Cardiac fibroblast (primary cell): Measurements from ENCODE around the gene EFNA4.

ENCODE experiments used
- DNase-seq, 2 donors: peaks; one replicate each; pipeline versions ENCODE4 v3.0.0 to v3.0.0-alpha.2; 2010; ENCODE audit warnings: low read depth in 2 of 2
- H3K4me3 ChIP-seq, 2 donors: replicated peaks in 1 of 2; 1 replicate in 1 of 2; 2 replicates in 1 of 2; pipeline ENCODE4 v1.5.1; 2011; ENCODE audit warnings: low read depth in 2 of 2, low read length in 2 of 2, mild to moderate bottlenecking in 2 of 2, moderate library complexity in 1 of 2
- CTCF ChIP-seq: IDR thresholded peaks from one replicate; pipeline ENCODE4 v1.5.1; 2011; ENCODE audit warnings: low read depth, mild to moderate bottlenecking, low read length, inconsistent platforms

Gene EFNA4

DNA sequence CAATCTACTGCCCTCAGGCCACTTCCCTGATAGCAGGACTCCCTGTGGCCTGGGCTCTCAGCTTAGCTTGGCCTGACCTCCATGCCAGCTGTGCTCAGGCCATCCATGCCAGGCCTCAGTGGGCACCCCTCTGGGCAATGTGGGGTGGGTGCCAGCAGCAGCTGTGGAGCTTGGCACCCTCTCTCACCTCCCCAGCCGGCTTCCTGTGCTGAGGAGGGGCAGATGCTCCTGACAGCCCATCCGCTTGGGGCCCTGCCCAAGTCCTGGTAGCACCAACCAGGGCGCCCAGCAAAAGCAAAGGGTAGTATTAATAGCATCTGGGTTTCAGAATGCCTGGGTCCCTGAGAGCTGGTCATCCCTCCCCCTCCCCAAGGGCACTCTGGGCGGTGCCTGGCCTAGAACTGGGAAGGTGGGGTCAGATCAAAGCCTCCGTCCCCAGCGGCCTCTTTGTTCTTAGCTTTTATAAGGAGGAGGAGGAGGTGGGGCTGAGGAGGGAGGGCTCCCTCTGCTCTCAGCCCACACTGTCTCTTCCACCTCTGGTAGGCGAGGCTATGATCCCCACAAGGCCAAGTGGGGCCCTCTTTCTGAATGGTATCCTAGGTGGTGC is 6.1 kb downstream of the EFNA4 start:
- TF ChIP-seq CTCF, result no peak
- H3K4me3 ChIP-seq, result no peak overlapping the region
- DNase-seq, result no peak

- H3K4me3 ChIP-seq, result no peak overlapping the region
- no peak for DNase-seq
- no peak for TF ChIP-seq CTCF
These were observed 6.7 kb downstream of the EFNA4 start for GRCh38 chr1:155070158-155070621.

GRCh38 chr1:155070721-155071569 is 7.4 kb downstream of the EFNA4 start:
- peak; percentile 65 to 70 for DNase-seq
- peak; percentile 27 for TF ChIP-seq CTCF
- peak overlapping the region; percentile 33 to 45 for H3K4me3 ChIP-seq

GRCh38 chr1:155071701-155072100 is 8.2 kb downstream of the EFNA4 start:
- no peak overlapping the region for H3K4me3 ChIP-seq
- no peak for DNase-seq
- TF ChIP-seq CTCF, result no peak

DNA sequence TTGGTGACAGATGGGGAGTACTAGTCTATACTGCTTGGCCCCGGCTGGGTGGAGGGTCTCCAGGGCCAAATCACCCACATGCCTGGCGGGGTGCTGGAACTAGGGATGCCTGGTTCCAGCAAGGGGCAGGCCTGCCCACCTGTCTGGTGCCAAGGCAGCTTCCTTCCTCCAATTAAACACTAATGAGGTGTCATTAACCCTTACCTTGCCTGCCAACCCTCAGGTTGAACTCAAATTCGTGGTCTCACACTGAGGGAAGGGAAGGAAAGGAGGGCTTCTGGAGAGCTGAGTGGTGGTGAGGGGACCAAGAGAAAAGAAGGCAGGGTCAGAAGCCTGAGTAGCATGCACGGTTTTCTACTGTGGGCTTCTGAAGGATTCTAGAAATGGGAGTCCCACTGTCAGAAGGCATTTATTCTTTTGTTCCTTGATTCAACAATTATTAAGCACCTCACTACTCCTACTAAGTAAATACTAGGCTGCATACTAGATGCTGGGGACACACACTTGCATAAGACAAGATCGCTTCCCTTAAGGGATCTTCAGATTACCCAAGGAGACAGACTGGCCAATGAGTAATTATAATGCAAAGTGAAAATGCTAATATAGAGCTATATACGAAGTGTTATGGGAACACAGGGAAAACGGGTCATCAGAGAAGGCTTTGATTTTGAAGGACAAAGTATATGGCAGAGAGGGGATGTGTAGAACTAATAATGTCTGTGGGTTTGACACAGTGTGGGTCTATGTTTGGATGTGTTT is 9.2 kb downstream of the EFNA4 start:
- H3K4me3 ChIP-seq, result no peak overlapping the region
- DNase-seq, result no peak
- no peak for TF ChIP-seq CTCF

DNA sequence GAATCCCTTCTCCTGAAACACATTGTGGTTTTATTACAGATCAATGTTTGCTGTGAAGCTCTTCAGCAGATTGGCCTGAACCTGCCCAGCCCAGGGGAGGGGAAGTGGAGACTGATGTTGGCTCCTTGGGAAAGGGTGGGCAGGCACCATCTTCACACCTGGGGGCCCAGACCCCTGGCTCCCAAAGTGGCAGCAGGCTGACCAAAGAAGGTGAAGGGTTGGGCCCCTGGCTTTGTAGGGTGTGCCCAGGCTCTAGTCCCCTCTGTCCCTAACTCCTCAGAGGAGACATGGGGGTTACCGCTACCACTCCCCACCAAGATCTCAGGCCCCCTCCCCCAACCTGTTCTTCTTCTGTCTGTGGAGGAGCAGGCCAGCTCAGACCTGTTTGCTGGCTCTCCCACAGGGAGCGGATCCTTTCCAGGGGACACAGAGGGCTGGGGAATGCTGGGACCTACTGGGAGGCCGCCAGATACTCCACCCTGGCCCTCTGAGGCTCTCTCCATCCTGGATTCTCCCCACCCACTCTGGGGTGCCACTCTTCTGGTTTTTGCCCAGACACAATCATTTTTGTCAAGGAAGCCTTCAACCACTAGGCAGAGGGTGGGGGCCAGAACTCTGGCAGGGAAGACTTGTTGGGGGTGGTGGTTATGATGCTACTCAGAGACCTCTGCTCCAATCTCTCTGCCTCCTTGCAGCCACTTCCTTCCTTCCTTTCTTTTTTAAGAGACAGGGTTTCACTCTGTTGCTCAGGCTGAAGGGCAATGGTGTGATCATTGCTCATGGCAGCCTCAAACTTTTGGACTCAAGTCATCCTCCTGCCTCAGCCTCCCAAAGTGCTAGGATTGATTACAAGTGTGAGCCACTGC is 10.1 kb downstream of the EFNA4 start:
- no peak overlapping the region for H3K4me3 ChIP-seq
- no peak for DNase-seq
- no peak for TF ChIP-seq CTCF
